DMS79 treated with DMSO at 0.1 percent for 48 hours (cell line): Measurements from ENCODE around the gene PLD6.

ENCODE experiments used
- DNase-seq: peaks from one replicate; lab custom pipeline; 2025; lab: John Stamatoyannopoulos, UW

The PLD6 gene

GRCh38 chr17:17154981-17155380 is 51.2 kb downstream of the PLD6 start:
- DNase-seq = no peak

DNA sequence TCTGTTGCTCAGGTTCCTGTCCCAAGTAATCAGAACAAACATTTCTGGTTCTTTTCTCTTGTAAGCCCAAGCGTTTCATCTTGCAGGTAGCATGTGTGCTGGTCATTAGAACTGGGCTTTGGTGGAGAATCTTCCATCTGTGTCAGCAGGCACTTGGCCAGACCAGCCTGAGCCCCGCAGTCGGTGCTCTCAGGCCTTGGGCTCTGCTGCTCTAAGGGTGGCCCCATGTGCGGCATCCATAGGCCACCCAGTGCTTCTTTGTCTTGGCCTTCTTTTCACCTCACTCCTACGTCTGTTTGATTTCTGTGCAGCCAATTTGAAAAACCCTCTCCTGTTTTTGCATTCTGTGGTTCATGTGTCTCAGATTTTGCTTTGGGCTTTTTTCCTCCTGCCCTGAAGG is 51.6 kb downstream of the PLD6 start:
- DNase-seq = no peak

GRCh38 chr17:17153709-17154108 is 52.4 kb downstream of the PLD6 start:
- no peak for DNase-seq

DNA sequence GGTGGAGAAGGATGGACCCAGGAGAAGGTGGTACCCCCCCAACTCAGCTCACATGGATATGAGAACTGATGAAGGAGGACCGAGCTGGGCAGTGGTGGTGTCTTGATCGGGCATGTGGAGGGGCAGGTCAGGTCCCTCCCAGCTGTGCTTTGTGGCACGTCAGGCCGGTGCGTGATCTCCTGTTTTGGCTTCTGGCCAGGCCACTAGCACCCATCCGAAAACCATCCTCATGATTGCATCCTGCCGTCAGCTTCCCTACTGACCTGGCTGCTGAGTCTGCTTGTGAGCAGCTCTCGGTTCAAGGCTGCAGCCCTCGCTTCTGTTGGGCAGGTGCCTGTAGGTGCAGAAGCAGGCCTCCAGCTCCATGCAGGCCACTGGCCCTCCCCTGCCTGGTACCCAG is 53.1 kb downstream of the PLD6 start:
- DNase-seq = peak; percentile 36

- DNase-seq = peak; percentile 40
These were observed 53.7 kb downstream of the PLD6 start for GRCh38 chr17:17152385-17152784.

DNA sequence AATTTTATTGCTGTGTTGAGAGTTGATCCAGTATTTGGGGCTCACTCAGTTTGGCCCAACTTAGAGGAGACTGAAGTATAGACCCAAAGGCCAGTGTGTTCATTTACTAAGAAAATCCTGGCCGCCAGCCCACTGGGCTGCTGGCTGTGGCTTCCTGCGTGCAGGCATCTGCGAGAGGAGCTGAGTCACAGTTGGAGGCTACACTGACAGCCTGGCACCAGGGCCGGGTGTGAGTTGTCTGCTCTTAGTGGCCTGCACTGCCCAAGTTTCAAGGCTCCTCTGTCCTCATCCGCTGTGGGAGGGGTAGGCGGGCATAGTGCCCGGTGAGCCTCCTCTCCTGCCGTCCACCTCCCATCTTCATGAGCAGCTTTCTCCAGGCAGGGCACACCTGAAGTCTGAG is 54.2 kb downstream of the PLD6 start:
- no peak for DNase-seq

- DNase-seq = no peak
These were observed 54.6 kb downstream of the PLD6 start for GRCh38 chr17:17151541-17151940.

GRCh38 chr17:17151055-17151454 is 55.1 kb downstream of the PLD6 start:
- DNase-seq = no peak
